ENCODE data around the gene SETD9.

Gene SETD9

DNA sequence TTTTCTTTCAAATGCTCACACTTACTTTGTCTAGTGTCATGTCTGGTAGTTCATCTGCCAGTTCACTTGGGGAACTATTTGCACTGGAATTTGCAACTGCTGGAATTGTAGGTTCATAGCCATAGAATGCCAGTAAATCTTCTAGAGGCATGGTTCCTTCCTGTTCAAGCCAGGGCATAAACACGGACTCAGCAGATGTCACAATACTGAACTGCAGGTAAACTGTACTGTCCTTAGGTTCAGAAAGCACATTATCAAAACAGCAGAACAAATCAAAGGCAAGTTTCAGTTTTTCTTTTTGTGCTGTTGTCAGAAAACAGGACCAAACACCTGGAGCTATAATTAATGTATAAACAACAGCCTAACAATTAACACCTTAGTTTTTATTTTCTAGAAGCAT is 29.5 kb downstream of the SETD9 start:
- DNase-seq (ENCODE audit: low spot score) = no peak

DNA sequence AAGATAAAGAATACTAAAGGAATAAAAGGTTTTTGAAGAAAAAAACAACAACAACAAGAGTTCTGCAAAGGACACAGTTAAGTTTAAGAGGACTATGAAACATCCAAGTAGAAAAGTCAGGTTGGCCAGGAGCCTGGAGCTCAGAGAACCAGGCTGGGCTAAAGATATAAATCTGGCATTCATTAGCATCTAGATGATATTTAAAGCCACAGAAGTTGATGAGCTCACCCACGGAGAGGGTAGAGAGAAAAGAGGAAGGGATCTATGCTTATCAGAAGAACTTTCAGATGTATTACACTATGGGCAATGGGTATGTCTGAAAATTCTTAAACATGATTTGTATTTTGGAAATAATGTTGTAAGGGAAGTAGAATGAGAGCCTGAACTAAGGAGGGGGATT is 32.6 kb downstream of the SETD9 start:
- no peak for DNase-seq (ENCODE audit: low spot score)

DNA sequence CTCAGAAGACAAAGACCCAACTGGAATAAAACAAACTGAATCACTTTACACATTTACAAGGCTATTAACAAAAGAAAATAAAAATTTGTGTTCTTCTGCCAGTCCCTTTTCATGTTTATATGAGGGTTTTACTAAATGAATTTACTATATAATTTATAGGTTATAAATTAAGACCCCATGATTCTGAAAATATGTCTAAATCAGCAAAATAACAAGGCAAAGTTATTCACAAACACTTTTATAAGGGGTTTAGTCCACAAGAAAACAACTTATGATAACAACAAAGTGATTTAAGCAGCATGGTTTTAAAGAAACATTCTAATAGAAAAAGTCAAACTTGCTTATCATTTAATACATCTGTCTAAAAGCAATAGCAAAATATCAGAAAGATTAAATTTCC is 37.7 kb downstream of the SETD9 start:
- DNase-seq (ENCODE audit: low spot score) = no peak

DNA sequence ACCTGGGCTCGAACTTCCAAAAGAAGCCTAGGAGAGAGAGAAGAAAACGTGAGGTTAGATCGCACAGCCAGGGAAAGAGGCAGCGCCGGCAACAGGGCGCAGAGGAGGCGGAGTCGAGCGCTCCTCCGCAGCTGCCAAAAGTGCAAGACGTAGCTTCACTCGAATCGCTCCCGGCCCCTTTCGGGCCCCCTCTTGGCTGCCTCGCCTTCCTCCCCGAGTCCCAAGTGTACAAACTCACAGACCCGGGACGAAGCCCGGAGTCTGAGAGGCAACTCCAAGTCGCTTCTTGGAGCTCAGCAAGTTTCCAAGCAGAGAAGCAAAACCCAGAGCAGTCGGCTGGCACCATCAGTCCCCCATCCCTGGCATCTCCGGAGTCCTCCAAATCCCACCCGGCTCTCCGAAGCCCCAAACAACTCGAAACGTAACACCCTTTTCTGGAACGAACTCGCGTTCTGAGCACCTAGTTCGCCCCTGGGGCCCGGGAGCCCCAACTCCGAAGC is 41.3 kb downstream of the SETD9 start:
- no peak for DNase-seq (ENCODE audit: low spot score)

DNA sequence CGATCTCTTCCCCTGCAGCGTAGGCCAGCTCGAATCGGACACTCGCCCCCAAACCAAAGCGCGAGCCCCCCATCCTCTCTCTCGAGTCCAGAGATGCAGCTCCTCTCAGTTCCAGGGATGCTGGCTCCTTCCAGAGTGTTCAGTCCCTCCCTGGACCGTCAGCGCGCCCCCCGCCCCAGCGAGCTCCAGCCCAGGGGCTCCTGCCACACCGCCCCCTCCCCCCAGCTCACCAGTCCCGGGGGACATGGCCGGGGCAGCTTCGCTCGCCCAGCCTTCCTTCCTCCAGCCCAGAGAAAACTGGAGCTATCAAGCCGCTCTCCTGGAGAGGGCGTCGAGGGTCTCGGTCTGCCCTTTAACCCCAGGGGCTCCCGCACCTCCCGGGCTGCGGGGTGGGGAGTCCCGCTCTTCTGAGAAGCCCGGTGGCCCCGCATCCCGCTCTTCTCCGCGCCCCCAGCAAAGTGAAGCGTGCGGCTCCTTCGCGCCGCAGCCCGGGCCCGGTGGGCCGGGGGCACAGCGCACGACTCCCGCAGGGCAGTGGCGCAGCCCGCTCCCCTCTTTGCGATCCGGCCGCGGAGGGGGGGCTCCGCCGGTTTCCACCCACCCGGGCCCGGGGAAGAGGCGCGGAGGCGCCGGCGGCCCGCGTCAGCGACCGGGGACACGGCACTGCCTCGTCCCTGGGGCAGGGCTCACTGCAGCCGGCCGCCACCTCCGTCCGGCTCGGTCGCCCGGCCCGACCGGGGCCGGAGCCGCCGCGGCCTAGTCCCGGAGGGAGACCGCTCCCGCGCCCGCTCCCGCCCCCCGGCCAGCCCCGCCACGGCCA is 41.9 kb downstream of the SETD9 start:
- DNase-seq (ENCODE audit: low spot score) = peak; percentile 31

DNA sequence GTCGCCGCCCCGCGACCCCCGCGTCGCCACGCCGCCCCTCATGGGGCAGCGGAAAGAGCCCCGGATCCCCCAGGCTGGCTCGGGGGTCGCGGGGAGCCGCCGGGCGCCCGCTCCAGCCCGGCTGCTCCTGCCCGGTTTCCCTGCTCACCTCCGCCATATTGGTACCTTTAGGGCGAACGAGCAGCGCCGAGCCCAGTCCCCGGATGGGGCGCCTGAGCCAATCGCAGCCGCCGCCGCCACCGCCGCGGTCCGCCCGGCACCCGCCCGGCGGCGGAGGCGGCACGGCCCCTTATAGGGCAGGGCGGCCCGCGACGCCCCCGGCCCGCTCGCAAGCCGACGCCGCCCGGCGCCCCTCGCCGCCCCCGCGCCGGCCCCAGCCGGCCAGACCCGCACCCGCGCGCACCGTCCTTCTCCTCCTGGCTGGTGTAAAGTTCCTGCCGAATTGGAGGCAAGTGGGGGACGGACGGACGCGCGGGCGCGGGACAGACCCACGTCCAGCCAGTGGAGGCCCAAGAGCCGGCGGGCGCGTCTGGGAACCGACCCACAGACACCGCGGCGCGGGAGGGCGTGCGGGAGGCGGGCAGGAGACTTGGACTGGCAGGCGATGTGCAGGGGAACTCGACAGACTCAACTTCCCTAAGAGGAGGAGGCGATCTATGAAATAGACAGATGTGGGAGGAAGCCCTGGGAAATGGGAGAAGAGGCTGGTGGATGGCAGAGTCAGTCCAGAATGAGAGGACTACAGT is 42.7 kb downstream of the SETD9 start, which contains the start of gene MIER3:
Gene MIER3 (minus strand): TSS at position 178 of the 746 bp plus-strand sequence. CDS start 21 bp downstream, at position 157.
- peak; percentile 64 for DNase-seq (ENCODE audit: low spot score)

DNA sequence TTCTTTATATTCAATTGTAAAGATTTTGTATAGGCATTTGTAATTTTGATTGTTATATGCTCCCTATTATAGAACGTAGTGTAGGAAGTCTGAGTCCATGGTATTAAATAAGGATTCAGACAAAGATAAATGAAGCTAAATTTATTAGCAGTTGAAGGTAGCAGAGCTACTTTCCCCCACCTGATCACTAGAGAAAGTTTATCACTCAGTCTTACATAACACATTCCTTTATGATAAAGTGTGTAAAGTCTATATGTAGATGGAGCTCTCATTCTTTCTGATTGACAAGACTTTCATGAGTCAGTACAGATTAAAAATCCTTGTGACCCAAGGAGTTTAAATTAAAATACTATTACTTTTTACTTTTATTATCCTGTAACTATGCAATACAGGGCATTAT is 44.9 kb downstream of the SETD9 start:
- no peak for DNase-seq (ENCODE audit: low spot score)

DNA sequence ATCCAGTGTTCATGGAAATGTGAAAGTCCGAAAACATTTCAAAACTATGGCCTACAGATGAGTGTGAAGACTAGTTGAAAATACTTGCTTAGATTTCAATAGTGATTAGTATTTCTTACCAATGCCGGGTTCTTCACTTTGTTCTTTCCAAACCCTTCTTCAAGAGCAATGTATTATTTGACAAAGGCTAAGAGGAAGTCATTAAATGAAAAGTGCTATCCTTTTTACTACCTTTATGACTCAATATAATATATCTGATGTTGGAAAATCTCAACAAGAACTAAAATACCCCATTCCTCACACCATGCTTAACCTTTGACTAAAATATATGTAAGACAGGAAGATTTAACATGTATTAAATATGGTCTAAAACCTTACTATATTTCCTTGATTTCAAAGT is 49.2 kb downstream of the SETD9 start:
- no peak for DNase-seq (ENCODE audit: low spot score)

DNA sequence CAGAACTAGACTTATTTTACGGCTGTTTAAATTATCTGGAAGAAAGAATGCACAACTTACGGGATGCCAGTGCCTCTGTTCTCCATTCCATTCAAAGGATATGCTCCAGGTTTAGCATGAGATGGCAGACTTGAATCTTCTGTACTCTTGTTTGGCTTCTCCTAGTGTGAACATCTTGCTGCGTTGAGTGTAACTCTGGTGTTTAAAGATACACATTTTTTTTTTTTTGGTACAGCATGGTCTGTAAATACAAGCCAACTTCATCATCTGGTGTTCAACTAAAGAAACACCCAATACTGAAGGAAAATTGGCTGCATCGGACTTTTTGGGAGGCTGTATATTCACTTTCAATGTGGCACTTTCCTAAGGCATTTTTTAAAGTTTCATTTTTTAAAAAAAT is 49.9 kb downstream of the SETD9 start:
- DNase-seq (ENCODE audit: low spot score) = no peak

DNA sequence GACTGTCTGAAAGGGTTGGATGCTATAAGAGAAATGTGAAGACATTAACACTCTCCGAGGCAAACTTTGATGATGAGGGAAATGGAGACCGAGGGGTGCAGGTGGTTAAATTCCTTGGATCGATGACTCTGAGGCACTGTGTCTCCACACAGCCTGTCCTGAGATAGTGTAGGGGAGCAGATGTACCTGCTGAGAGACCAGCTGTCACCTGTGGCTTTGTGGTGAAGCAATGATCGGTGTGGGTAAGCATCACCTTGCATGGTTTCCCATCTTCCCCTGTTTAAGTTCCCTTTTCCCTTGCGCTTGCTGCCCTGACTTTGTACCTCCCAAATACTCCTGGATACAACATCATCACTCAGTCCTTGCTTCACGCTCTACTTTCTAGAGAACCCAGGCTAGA is 52.4 kb downstream of the SETD9 start:
- DNase-seq (ENCODE audit: low spot score) = no peak

DNA sequence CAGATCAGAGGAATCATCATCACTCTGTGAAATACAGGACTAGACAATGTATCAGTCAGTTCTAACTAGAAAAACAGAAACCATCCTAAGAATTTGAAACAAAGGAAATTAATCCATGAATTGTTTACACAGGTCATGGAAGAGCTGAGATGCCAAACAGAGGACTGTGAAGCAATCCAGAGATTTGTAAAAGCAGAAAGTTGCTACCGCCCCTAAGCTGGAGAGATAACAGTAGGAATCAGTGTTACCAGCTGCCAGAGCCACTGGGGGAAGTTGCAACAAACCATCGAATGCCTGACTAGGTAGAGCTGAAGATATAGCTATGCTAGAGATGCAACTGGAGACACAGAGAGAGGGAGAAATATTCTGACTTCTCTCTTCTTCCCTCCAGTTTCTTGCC is 52.9 kb downstream of the SETD9 start:
- no peak for DNase-seq (ENCODE audit: low spot score)

DNA sequence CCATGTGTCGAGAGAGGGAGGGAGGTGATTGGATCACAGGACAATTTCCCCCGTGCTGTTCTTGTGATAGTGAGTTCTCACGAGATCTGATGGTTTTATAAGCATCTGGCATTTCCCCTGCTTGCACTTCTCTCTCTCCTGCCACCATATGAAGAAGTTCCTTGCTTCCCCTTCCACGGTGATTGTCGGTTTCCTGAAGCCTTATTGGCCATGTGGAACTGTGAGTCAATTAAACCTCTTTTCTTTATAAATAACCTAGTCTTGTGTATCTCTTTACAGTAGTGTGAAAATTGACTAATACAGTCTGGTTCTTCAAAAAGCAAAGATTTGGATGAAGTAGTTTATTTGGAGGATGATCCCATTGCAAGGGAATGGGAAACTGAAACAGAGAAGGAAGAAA is 53.9 kb downstream of the SETD9 start:
- no peak for DNase-seq (ENCODE audit: low spot score)

DNA sequence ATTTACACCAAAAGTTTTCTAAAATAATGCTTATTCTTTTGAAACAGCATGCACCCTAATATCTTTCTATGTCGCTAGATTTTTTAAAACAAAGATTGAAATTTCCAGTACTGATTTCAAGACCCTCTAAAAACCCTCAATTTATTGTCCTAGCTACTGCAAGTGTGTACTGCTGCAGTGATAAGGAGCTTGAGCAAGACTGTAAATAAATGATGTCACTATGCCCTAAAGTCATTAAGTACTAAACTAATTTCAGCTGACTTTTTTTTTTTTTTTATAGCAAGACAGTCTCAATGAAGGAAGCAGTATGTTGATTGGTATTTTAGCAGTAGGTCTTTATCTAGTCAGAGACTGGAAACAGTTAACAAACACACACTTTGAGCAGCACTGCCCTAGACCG is 54.8 kb downstream of the SETD9 start:
- DNase-seq (ENCODE audit: low spot score) = no peak
